BE2C (cell line): Measurements from ENCODE around the gene NANOGP8.

ENCODE experiments used
- DNase-seq: peaks from one replicate; pipeline ENCODE4 v3.0.0-alpha.2; 2020
- H3K27me3 ChIP-seq: fragments of 250-450 bp; sonication (Bioruptor Pico); 2 replicates; pipeline ENCODE4 v1.5.1; 2020; ENCODE audit warnings: mild to moderate bottlenecking
- H3K36me3 ChIP-seq: fragments of 250-450 bp; sonication (Bioruptor Pico); 2 replicates; pipeline ENCODE4 v1.5.1; 2020; ENCODE audit warnings: mild to moderate bottlenecking
- H3K4me1 ChIP-seq: fragments of 250-450 bp; sonication (Bioruptor Pico); 2 replicates; pipeline ENCODE4 v1.5.1; 2020
- H3K4me3 ChIP-seq: 2 replicates; pipeline ENCODE4 v1.5.1; 2011; ENCODE audit warnings: low read depth, low read length
- H3K9me3 ChIP-seq: fragments of 250-450 bp; sonication (Bioruptor Pico); 2 replicates; pipeline ENCODE4 v1.5.1; 2020
- TF ChIP-seq, protein P1 (sequence below): IDR thresholded peaks from 2 replicates; pipeline ENCODE4 v1.5.1; 2012; ENCODE audit warnings: mild to moderate bottlenecking, low read depth, low read length

The NANOGP8 gene

GRCh38 chr15:35064576-35065190 lies 20.4 kb downstream of the NANOGP8 start:
- Histone ChIP-seq H3K27me3 (no peaks in the 10 kb centered on the region), H3K4me1 (no peaks in the 10 kb centered on the region), H3K36me3 (no peaks in the 10 kb centered on the region), H3K4me3 (no peak overlapping the region), H3K9me3 (no peaks in the 10 kb centered on the region)
- no peak for DNase-seq
- TF ChIP-seq, protein P1, sequence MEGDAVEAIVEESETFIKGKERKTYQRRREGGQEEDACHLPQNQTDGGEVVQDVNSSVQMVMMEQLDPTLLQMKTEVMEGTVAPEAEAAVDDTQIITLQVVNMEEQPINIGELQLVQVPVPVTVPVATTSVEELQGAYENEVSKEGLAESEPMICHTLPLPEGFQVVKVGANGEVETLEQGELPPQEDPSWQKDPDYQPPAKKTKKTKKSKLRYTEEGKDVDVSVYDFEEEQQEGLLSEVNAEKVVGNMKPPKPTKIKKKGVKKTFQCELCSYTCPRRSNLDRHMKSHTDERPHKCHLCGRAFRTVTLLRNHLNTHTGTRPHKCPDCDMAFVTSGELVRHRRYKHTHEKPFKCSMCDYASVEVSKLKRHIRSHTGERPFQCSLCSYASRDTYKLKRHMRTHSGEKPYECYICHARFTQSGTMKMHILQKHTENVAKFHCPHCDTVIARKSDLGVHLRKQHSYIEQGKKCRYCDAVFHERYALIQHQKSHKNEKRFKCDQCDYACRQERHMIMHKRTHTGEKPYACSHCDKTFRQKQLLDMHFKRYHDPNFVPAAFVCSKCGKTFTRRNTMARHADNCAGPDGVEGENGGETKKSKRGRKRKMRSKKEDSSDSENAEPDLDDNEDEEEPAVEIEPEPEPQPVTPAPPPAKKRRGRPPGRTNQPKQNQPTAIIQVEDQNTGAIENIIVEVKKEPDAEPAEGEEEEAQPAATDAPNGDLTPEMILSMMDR, result no peak

GRCh38 chr15:35062738-35063099 lies 22.4 kb downstream of the NANOGP8 start:
- Histone ChIP-seq H3K4me1 (no peaks in the 10 kb centered on the region), H3K9me3 (no peaks in the 10 kb centered on the region), H3K4me3 (no peak overlapping the region), H3K27me3 (no peaks in the 10 kb centered on the region), H3K36me3 (no peaks in the 10 kb centered on the region)
- TF ChIP-seq, protein P1, result no peak
- DNase-seq, result no peak

DNA sequence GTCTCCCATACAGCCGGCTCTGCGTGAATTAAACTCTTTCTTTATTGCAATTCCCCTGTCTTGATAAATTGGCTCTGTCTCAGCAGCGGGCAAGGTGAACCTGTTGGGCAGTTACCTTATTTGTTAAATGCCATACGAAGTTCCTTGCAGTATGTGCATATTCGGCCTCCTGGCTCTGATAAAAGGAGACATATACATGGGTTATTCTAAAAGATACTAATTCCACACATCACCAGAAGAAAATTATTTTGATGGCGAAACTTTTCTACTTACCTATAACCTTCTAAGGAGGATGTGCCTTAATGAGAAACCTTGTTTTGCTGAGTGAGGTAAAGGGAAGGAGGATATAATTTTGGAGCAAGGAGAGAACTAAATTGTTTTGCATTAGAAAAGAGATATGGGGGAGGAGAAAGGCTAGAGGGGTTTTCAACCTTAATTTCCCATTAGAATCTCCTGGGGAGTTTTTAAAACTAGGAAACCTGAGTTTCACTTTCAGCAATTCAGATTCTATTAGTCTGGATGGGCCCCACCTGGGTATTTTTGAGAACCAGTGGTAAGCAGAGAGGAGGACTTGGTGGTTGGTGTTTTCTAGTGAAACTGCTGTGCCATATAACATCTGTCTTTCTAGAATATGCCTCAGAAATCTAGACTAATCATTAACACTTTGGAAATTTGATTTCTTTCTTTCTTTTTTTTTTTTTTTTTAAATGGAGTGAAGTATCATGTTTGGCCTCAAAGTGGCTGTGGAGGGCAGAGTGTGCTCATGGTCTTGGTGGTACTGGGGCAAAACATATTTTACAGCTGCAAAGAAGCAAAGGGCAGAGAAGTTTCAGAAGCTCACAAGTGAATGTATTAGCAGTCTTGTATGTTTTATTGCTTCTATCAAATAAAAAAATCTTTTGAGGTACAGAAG lies 23.0 kb downstream of the NANOGP8 start:
- Histone ChIP-seq H3K27me3 (no peaks in the 10 kb centered on the region), H3K4me1 (no peaks in the 10 kb centered on the region), H3K4me3 (no peak overlapping the region), H3K36me3 (no peaks in the 10 kb centered on the region), H3K9me3 (no peaks in the 10 kb centered on the region)
- DNase-seq, result no peak
- TF ChIP-seq, protein P1, result no peak

- no peaks in the 10 kb centered on the region for H3K27me3 ChIP-seq
- no peaks in the 10 kb centered on the region for H3K4me1 ChIP-seq
- DNase-seq, result no peak
- no peak overlapping the region for H3K4me3 ChIP-seq
- no peaks in the 10 kb centered on the region for H3K9me3 ChIP-seq
- TF ChIP-seq, protein P1, result no peak
- H3K36me3 ChIP-seq, result no peaks in the 10 kb centered on the region
These were observed 23.8 kb downstream of the NANOGP8 start for GRCh38 chr15:35061161-35061824.

- H3K36me3 ChIP-seq, result no peaks in the 10 kb centered on the region
- no peaks in the 10 kb centered on the region for H3K9me3 ChIP-seq
- H3K4me3 ChIP-seq, result no peak overlapping the region
- TF ChIP-seq, protein P1, result no peak
- H3K4me1 ChIP-seq, result no peaks in the 10 kb centered on the region
- H3K27me3 ChIP-seq, result no peaks in the 10 kb centered on the region
- DNase-seq, result no peak
These were observed 24.5 kb downstream of the NANOGP8 start for GRCh38 chr15:35060591-35060990.
